GM12892 (cell line): ENCODE data around the gene GNPTG.

ENCODE experiments used
- POLR2A ChIP-seq: IDR thresholded peaks from 2 replicates; pipeline ENCODE4 v1.6.1; 2011; ENCODE audit warnings: low read depth, low read length, control low read depth
- POLR2AphosphoS5 ChIP-seq: IDR thresholded peaks from 2 replicates; pipeline ENCODE4 v1.6.1; 2011; ENCODE audit warnings: low read depth, low read length, control low read depth

GRCh38 chr16:1334739-1335138 is 17.0 kb upstream of the GNPTG start:
- TF ChIP-seq POLR2A: no peak
- no peak for TF ChIP-seq POLR2AphosphoS5
